GM12872 (cell line): ENCODE measurements around the gene ZCCHC3.

Source experiments
- CTCF ChIP-seq: IDR thresholded peaks from 3 replicates; pipeline ENCODE4 v1.5.1; 2011; ENCODE audit warnings: low read depth, mild to moderate bottlenecking, low read length, moderate library complexity; ENCODE audit not compliant: insufficient read depth

ZCCHC3 gene

GRCh38 chr20:288956-289692, 8.2 kb upstream of the ZCCHC3 start:
- TF ChIP-seq CTCF: no peak

DNA sequence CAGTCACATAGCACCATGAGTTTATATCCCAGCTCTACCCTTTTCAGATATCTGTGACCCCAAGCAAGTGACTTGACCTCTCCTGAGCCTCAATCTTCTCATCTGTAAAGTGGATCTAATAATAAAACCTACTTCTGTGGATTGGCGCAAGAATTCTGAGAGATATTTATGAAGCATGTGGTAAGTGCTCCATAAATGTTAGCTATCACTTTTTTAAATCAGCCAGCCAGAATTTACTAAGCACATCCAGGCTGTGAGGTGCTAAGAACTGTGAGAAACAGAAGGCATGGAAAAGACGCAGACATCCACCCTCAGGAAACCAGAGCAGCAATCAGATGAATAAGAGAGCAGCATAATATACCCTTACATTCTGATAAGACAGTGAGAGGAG, 7.7 kb upstream of the ZCCHC3 start:
- TF ChIP-seq CTCF: no peak

- peak; percentile 55; the same call in 2 of the 3 replicates for TF ChIP-seq CTCF
Observed at GRCh38 chr20:290084-290831, 7.1 kb upstream of the ZCCHC3 start, which contains the start of gene C20orf96. C20orf96 (minus strand) TSS chr20:290750; CDS start chr20:290610, 140 bp downstream.

DNA sequence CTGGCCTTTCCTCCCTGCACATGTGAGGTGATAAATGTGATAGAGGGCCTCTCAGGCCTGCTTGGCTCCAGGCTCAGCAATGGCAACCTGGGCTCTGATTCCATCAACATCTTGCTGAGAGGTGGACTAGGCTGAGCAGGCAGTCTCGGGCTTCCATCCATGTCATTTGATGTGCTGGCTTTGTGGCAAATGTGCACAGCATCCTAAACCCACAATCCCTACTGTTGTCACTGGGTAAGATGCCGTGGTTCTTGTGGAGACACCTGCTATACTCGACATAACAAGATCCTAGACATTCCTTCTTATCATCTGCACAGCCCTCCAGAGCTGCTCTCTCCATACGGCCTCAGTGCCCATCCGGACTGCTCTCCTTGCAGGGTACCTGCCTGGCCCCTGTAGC, 2.8 kb upstream of the ZCCHC3 start:
- TF ChIP-seq CTCF: no peak

GRCh38 chr20:295804-296203, 1.6 kb upstream of the ZCCHC3 start:
- no peak for TF ChIP-seq CTCF

GRCh38 chr20:297925-298775, 780 bp downstream of the ZCCHC3 start:
- TF ChIP-seq CTCF: no peak
